ENCODE data around the gene RPTOR.

DNA sequence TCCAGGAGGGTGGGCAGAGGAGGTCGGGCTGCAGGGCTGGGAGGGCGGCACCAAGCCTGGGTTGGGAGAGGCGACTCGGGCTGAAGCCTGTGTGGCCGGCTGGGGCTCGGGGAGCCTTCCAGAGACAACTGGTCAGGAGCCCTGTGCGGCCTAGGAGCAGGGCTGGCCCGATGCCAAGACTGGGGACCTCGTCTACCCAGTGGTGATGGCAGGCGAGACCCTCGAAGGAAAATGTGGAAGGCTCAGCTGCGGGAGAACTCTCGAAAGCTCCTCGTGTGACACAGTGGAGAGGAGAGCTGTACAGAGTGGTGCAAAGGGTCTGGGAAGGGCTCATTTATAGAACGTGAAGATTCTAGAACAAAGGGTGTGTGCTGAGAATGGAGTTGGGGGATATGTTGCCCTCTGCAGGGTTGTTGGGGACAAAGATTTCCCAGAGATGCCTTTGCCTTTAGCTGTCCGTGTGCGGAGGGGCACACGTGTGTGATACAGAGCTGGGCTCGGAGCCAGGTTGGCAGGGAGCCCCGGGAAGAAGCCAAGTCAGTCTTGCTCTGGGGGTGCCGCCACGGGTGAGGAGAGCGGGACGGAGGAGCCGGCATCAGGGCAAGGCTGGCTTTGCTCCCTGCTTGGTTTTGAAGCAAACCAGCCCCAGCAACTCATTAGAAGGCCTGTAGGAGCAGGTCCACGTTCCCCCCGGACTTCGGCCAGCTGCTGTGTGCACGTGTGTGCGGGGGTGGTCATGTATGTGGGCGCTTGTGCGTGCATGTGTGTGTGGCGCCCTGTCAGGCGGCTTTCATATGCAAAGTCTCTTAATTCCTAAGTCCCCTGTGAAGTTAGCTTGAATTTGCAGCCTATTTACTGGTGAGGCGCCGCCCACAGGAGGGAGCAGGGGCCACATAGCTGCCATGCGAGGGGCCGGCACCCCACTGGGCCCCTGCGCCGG lies 314.6 kb downstream of the RPTOR start:
- no peak for TF ChIP-seq JUND (IDR thresholded peaks at IDR 0.05; ENCODE audit: low read depth, low read length)
- TF ChIP-seq, protein P1, sequence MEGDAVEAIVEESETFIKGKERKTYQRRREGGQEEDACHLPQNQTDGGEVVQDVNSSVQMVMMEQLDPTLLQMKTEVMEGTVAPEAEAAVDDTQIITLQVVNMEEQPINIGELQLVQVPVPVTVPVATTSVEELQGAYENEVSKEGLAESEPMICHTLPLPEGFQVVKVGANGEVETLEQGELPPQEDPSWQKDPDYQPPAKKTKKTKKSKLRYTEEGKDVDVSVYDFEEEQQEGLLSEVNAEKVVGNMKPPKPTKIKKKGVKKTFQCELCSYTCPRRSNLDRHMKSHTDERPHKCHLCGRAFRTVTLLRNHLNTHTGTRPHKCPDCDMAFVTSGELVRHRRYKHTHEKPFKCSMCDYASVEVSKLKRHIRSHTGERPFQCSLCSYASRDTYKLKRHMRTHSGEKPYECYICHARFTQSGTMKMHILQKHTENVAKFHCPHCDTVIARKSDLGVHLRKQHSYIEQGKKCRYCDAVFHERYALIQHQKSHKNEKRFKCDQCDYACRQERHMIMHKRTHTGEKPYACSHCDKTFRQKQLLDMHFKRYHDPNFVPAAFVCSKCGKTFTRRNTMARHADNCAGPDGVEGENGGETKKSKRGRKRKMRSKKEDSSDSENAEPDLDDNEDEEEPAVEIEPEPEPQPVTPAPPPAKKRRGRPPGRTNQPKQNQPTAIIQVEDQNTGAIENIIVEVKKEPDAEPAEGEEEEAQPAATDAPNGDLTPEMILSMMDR (IDR thresholded peaks at IDR 0.05 in 2 of 3, conservative IDR thresholded peaks at IDR 0.05 in 1 of 3; ENCODE audit: control insufficient read depth in 2 of 3, extremely low read depth in 1 of 3, insufficient read depth in 1 of 3, low read depth in 3 of 3, low read length in 3 of 3): no peak; a peak in 1 of 6 replicates
- TF ChIP-seq SREBF2 (IDR thresholded peaks at IDR 0.05; ENCODE audit: low read length): no peak
- no peak for TF ChIP-seq RCOR1 (conservative IDR thresholded peaks at IDR 0.05; ENCODE audit: low read depth, low read length)
- no peak for TF ChIP-seq BCL11A (IDR thresholded peaks at IDR 0.05; ENCODE audit: low read depth, low read length)
- TF ChIP-seq ZNF207 (IDR thresholded peaks at IDR 0.05; ENCODE audit: borderline replicate concordance): no peak
- no peak for TF ChIP-seq GABPA (IDR thresholded peaks at IDR 0.05; ENCODE audit: low read depth)
- no peak for TF ChIP-seq TCF12 (IDR thresholded peaks at IDR 0.05; ENCODE audit: low read depth, low read length)
- TF ChIP-seq EP300 (IDR thresholded peaks at IDR 0.05; ENCODE audit: borderline replicate concordance in 1 of 2, control insufficient read depth in 1 of 2, low read depth in 2 of 2, low read length in 2 of 2): no peak
- TF ChIP-seq EZH2 (IDR thresholded peaks at IDR 0.05; ENCODE audit: borderline replicate concordance, control insufficient read depth, low read depth, low read length): no peak
- no peak for TF ChIP-seq POLR2A (IDR thresholded peaks at IDR 0.05; ENCODE audit: low read depth, low read length)
- no peak for TF ChIP-seq ZNF274 (IDR thresholded peaks at IDR 0.05; ENCODE audit: insufficient read depth, insufficient read length)
- TF ChIP-seq RAD51 (IDR thresholded peaks at IDR 0.05): no peak
- TF ChIP-seq, protein P2, sequence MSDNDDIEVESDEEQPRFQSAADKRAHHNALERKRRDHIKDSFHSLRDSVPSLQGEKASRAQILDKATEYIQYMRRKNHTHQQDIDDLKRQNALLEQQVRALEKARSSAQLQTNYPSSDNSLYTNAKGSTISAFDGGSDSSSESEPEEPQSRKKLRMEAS (IDR thresholded peaks at IDR 0.05; ENCODE audit: low read depth, low read length): no peak
